Measurements from ENCODE around the gene RABGAP1L. TPM values are rescaled to one million over a fixed set of nuclear protein-coding genes. Genes with fewer than 3 reads are reported as not detected.
"Not testable (repeated sequence)": the region's sequence is repeated elsewhere in the genome, so short reads cannot be mapped to it uniquely, and the experiment has no call there.

RABGAP1L gene
- total RNA-seq, 4 donors from 2014 or later: 31.2 to 115 (median 62.5) TPM

- H3K9me3 ChIP-seq: no peaks in the 10 kb centered on the region
- no peak overlapping the region for H3K4me3 ChIP-seq
- ATAC-seq: no peak
- no peaks in the 10 kb centered on the region for H3K27me3 ChIP-seq
- H3K27ac ChIP-seq: no peak overlapping the region
- TF ChIP-seq, protein P1, sequence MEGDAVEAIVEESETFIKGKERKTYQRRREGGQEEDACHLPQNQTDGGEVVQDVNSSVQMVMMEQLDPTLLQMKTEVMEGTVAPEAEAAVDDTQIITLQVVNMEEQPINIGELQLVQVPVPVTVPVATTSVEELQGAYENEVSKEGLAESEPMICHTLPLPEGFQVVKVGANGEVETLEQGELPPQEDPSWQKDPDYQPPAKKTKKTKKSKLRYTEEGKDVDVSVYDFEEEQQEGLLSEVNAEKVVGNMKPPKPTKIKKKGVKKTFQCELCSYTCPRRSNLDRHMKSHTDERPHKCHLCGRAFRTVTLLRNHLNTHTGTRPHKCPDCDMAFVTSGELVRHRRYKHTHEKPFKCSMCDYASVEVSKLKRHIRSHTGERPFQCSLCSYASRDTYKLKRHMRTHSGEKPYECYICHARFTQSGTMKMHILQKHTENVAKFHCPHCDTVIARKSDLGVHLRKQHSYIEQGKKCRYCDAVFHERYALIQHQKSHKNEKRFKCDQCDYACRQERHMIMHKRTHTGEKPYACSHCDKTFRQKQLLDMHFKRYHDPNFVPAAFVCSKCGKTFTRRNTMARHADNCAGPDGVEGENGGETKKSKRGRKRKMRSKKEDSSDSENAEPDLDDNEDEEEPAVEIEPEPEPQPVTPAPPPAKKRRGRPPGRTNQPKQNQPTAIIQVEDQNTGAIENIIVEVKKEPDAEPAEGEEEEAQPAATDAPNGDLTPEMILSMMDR (IDR thresholded peaks at IDR 0.05): no peak
- TF ChIP-seq POLR2A (IDR thresholded peaks at IDR 0.05) (no peak), POLR2AphosphoS5 (IDR thresholded peaks at IDR 0.05) (no peak), EP300 (IDR thresholded peaks at IDR 0.05) (no peak)
- no peaks in the 10 kb centered on the region for H3K36me3 ChIP-seq
- H3K4me1 ChIP-seq: no peaks in the 10 kb centered on the region
These were observed 656.2 kb downstream of the RABGAP1L start for GRCh38 chr1:174815474-174815908.

GRCh38 chr1:174816621-174817020, 657.3 kb downstream of the RABGAP1L start:
- not testable (repeated sequence) for H3K9me3 ChIP-seq, H3K27ac ChIP-seq, H3K36me3 ChIP-seq, ATAC-seq, H3K4me1 ChIP-seq, H3K27me3 ChIP-seq, H3K4me3 ChIP-seq
- WGBS, 2 donors (ENCODE audit: low coverage in 1 of 2): 95 to 100% methylated on average over 1 to 8 of the region's 8 CpGs

GRCh38 chr1:174818014-174818616, 658.8 kb downstream of the RABGAP1L start:
- Histone ChIP-seq H3K4me3 (no peak overlapping the region), H3K4me1 (no peaks in the 10 kb centered on the region), H3K9me3 (no peaks in the 10 kb centered on the region), H3K27ac (no peak overlapping the region), H3K27me3 (no peaks in the 10 kb centered on the region), H3K36me3 (no peaks in the 10 kb centered on the region)
- ATAC-seq: no peak
- 74 to 89% methylated on average over 3 to 4 of the region's 4 CpGs for WGBS, 2 donors (ENCODE audit: low coverage in 1 of 2)
- TF ChIP-seq EP300 (IDR thresholded peaks at IDR 0.05) (no peak), POLR2AphosphoS5 (IDR thresholded peaks at IDR 0.05) (no peak), POLR2A (IDR thresholded peaks at IDR 0.05) (no peak)
- TF ChIP-seq, protein P1 (IDR thresholded peaks at IDR 0.05): no peak

DNA sequence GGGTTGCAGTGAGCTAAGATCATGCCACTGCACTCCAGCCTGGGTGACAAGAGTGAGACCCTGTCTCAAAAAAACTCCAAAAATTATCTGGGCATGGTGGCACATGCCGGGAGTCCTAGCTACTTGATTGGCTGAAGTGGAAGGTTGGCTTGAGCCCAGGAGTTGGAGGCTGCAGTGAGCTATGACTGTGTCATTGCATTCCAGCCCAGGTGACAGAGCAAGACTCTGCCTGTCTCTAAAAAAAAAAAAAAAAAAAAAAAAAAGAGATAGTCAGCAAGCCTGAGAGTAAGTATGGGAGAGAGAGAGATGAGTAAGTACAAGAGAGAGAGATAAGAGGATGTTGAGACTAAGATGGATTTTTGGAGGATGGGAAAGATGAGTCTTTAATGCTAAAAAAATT, 659.6 kb downstream of the RABGAP1L start:
- no peaks in the 10 kb centered on the region for H3K27me3 ChIP-seq
- H3K4me3 ChIP-seq: no peak overlapping the region
- H3K36me3 ChIP-seq: no peaks in the 10 kb centered on the region
- no peaks in the 10 kb centered on the region for H3K9me3 ChIP-seq
- TF ChIP-seq POLR2A (IDR thresholded peaks at IDR 0.05): no peak
- no peak for TF ChIP-seq POLR2AphosphoS5 (IDR thresholded peaks at IDR 0.05)
- TF ChIP-seq, protein P1 (IDR thresholded peaks at IDR 0.05): no peak
- TF ChIP-seq EP300 (IDR thresholded peaks at IDR 0.05): no peak
- no peaks in the 10 kb centered on the region for H3K4me1 ChIP-seq
- no peak for ATAC-seq
- 100% methylated on average over 1 of the region's 1 CpG; no CpG with 5 or more reads in 1 of the 2 donors for WGBS, 2 donors (ENCODE audit: low coverage in 1 of 2)
- H3K27ac ChIP-seq: no peak overlapping the region

DNA sequence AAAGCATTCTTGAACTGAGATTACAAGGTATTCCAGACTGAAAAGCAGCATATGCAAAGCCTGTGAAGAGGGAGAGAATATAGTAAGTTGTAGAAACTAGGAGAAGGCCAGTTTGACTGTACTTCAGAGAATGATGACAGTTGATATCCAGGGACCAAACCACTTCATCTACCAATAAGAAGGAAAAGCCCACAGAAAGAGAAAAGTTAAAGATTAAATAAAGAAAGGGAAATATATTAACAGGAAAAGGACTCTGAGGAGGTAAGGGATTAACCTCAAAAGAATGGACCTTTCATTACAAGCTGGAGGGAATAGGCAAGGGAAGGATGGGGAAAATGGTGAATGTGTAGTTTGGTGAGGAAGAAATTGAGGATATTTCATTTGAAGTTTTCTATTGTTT, 660.3 kb downstream of the RABGAP1L start:
- no peaks in the 10 kb centered on the region for H3K36me3 ChIP-seq
- H3K4me3 ChIP-seq: no peak overlapping the region
- no peak for ATAC-seq
- no peaks in the 10 kb centered on the region for H3K27me3 ChIP-seq
- H3K9me3 ChIP-seq: no peaks in the 10 kb centered on the region
- TF ChIP-seq, protein P1 (IDR thresholded peaks at IDR 0.05): no peak
- TF ChIP-seq POLR2AphosphoS5 (IDR thresholded peaks at IDR 0.05) (no peak), EP300 (IDR thresholded peaks at IDR 0.05) (no peak), POLR2A (IDR thresholded peaks at IDR 0.05) (no peak)
- H3K27ac ChIP-seq: no peak overlapping the region
- no peaks in the 10 kb centered on the region for H3K4me1 ChIP-seq

Data from gastroesophageal sphincter (tissue), 4 donors.